GM21367 (cell line): ENCODE results near the gene ALOX15B.
"Not testable (repeated sequence)": the region's sequence is repeated elsewhere in the genome, so short reads cannot be mapped to it uniquely, and the experiment has no call there.

ENCODE experiments used
- ATAC-seq: cut with Tn5 transposase; IDR thresholded peaks from one replicate; pipeline ENCODE4 v1.9.1; 2021; ENCODE audit not compliant: unreplicated experiment

Gene ALOX15B

DNA sequence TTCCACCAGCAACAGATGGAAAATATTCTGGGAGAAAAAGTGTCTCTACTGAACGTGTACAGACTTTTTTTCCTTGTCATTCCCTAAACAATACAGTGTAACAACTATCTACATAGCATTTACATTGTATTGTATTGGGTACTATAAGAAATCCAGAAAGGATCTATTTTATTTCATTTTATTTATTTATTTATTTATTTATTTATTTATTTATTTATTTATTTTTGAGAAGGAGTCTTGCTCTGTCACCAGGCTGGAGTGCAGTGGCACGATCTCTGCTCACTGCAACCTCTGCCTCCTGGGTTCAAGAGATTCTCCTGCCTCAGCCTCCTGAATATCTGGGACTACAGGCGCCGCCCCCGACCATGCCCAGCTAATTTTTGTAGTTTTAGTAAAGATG lies 39.1 kb downstream of the ALOX15B start:
- not testable (repeated sequence) for ATAC-seq

DNA sequence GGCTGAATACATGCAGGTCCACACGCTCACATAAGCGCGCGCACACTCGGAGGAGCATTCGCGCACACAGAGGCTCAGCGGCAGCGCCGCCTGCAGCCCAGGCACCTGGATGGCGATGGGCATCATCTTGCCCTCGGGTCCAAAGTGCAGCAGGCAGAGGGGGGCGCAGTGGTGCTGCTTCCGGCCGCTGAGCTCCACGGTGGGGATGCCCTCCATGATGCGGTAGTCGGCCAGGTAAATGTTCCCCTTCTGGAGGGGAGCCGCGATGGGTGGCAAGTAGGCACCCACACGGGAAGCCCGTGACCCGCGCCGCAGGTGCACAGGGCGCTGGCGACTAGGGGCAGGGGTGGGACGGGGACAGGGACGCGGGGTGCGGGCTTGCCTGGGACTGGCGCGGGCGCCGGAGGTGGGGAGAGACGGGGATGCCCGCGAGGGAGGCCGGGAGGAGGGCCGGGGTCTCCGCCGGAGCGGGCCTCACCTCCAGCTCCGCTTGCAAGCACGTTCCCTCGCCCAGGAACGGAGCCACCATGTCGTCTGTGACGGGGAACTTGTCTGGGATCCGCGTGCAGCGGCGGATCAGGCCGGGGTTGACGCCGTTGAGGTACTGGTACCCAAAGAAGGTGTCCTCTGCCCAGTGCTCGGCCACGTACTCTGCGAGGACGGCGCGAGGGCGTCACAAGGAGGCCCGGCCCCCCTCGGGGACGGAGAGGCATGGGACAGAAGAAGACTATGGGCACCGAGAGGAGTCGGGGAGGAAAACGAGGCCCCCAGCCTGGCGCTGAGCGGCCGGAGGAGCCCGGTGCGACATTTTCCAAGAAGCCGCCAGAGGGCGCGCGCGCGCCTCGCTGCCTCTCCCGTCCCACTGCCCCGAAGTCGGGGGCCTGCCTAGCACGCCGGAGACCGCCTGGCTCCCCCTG lies 40.7 kb downstream of the ALOX15B start:
- ATAC-seq: peak; percentile 47

DNA sequence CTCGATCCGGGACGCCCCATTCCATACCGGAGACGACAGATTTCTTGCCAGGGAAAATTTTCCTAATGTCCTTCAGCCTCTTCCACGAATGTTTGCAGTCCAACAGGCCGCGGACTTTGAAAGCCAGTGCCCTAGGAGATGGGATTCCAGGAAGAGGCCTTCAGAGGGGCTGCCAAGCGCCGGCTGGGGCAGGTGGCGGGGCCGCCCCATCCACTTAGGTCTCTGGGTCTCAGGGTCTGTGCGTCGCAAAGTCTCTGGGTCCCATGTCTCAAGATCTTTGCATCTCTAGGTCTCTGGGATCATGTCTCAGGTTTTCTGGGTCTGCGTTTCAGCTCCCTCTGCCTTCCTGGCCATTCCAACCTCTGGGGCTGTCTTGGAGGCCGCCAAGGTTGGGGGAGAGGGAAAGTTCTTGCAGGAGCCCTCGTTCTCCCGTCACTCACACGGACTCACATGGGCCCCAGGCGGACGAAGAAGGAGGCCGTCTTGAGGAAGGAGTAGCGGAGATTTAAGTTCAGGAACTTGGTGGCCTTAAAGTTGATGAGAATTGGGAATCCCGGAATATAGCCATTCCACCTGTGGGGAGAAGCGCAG lies 41.4 kb downstream of the ALOX15B start:
- no peak for ATAC-seq

- ATAC-seq: no peak
Measured at GRCh38 chr17:8080799-8081219, 42.0 kb downstream of the ALOX15B start.

- no peak for ATAC-seq
Measured at GRCh38 chr17:8081876-8082275, 43.0 kb downstream of the ALOX15B start.

DNA sequence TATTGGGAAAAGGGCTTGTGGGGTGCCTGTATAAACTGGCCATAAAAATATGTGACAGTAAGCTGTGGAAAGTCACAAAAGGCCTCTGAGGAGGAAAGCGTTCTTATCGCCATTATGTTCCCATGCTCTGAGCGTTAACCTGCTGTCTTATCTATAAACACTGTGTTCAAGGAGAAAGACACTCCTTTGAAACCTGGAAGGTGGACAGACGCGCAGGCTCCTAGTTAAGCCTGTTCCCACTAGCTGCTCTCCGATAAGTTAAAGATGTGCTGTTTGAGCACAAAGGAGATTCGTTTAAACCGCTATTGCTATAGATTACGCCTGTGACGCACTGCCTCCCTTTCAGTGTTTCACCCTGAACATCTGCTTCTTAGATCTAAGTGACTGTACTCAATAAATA lies 43.4 kb downstream of the ALOX15B start:
- no peak for ATAC-seq

DNA sequence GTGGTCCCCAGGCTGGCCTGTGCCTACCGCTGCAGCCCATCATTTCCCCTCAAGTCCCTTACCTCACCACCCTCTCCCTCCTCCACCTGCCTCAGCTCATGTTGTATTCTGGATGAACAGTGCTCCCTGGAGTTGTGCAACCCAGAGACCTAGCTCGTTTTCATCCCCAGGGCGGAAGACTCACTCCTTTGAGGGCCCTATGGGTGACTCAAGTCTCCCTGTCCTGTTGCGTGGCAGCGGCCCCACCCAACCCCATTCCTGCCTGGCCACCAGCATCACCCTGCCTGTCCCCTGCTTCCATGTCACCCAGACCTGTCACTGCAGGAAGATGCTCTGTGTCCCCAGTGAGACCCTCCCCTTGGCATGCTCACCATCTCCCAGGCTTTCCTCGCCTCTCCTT lies 45.4 kb downstream of the ALOX15B start:
- ATAC-seq: no peak

DNA sequence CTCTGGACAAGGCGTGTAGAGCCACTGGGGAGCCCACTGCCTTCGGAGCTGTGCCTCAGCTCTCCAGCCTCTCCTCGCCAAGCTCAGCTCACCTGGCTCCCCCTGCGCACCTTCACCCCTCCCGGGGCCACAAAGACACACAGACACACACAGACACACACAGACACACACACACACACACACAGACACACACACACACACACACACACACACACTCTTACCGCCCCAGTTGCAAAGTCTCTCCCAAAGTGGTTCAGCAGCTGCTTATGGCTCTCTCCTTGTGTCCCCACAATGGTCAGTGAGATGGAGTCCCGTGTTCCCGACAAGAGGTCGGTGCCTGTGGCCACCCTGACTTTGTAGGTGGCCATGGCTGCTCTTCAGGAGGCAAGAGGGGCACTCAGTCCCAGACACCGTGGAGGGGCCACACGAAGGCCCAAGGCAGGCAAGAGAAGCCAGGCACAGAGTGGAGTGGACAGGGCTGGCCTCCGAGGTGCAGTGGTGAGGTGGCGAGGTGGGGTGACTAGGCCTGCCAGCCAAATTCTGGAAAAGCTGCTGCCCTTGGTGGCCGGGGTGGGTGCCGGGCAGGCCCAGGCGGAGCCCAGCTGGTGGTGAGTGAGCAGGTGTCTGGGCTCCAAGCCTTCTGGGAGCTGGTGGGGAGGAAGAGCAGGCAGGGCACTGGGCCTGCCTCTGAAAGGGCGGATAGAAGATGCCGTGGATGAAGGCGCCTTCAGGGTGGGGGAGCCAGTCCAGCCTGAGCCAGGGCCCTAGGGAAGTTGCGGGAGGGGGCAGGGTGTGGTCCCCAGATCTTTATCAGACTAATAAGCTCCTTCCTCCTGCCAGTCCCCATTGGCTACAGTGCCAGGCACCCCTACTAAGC lies 48.5 kb downstream of the ALOX15B start, which contains the start of gene ALOX12B:
Gene ALOX12B, minus strand, starts transcription at position 642 of the 877 bp plus-strand sequence. Its CDS starts 274 bp downstream, at position 368.
- no peak for ATAC-seq

GRCh38 chr17:8087952-8088230 lies 49.0 kb downstream of the ALOX15B start:
- no peak for ATAC-seq

GRCh38 chr17:8089728-8090127 lies 50.9 kb downstream of the ALOX15B start:
- no peak for ATAC-seq

DNA sequence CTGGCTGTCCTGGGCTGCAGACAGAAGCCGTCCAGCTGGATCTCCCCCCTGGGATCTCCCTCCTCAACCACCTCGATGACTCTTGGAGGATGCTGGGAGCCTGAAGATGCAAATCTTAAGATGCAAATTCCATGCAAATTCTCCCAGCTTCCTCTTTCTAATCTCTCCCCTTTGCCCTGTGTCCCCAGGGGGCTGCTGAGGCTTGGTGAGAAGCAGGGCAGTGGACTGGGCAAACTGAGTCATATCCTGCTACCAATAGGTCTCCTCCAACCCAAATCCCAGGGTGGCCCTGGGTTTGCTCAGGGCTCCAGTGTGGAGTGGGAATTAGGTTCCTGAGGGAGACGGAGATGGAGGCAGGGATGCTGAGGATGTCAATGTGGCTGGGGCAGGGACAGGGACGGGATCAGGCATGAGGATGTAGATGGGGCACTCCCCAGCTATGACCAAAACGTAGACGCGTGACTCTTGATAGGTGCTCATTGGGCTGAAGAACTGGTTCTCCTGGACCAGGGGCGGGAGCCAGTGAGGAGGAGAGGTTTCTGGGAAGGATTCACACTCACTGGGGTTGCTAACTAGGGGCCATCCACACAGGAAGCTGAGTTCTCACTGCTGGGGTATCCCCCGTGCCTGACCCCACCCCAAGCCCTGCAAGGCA lies 52.3 kb downstream of the ALOX15B start:
- ATAC-seq: no peak

GRCh38 chr17:8095361-8095760 lies 56.5 kb downstream of the ALOX15B start:
- ATAC-seq: no peak

DNA sequence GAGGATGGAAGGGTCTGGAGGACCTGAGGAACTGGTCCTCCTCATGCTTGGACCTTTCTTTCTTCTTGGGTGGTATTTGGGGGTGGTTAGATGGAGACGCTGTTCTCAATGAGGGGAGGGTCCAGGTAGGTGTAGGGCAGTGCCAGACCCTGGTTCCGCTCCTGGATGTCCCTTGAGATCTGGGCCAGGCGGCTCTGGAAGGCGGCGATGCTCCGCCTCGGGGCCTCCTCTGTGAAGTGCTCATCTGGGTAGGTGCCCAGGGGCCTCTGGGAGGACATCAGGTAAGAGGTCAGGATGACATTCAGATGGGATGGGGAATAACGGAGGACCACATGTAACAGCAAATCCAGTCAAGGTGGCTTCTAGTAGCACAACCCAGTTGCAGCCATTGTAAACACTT lies 57.7 kb downstream of the ALOX15B start:
- ATAC-seq: no peak
